ENCODE data around the gene ZNF317. TPM values are rescaled to one million over a fixed set of nuclear protein-coding genes. Genes with fewer than 3 reads are reported as not detected.

ZNF317 gene
- total RNA-seq, 3 donors from 2014 or later: 26.4 to 37.1 (median 29.5) TPM

GRCh38 chr19:9155591-9155990, 15.4 kb downstream of the ZNF317 start:
- DNase-seq: no peak
- peaks cover 58% of the 10 kb centered on the region for H3K9me3 ChIP-seq
- peaks cover 37% of the 10 kb centered on the region for H3K36me3 ChIP-seq (ENCODE audit: low read depth)
- ATAC-seq: no peak
- no peak overlapping the region for H3K4me3 ChIP-seq
- no peaks in the 10 kb centered on the region for H3K4me1 ChIP-seq (ENCODE audit: low read depth)
- no peak for TF ChIP-seq CTCF (IDR thresholded peaks at IDR 0.05)
- intact Hi-C loops (cut with DNase I, micrococcal nuclease): no loop called here

DNA sequence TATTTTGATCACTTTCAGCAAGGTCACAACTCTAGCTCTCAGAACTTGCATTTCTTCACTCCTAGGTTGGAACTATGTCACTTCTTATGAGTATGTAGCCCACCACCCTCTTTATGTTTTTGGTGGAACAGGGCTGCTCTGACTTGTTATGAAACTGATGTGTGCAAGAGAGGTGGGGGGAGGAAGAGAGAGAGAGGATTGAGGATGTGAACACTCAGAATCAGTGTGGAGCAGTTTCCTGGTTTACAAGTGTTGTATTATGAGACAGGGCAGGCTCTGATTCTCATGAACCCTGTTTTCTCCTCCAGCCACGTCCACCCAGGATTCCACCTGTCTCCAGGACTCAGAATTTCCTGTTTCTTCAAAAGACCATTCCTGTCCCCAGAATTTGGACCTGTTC, 16.1 kb downstream of the ZNF317 start:
- Histone ChIP-seq H3K4me3 (no peak overlapping the region), H3K9me3 (peaks cover 64% of the 10 kb centered on the region), H3K36me3 (ENCODE audit: low read depth) (peaks cover 44% of the 10 kb centered on the region), H3K4me1 (ENCODE audit: low read depth) (no peaks in the 10 kb centered on the region)
- intact Hi-C loops (cut with DNase I, micrococcal nuclease): no loop called here
- no peak for DNase-seq
- peak; percentile 25 for ATAC-seq
- no peak for TF ChIP-seq CTCF (IDR thresholded peaks at IDR 0.05)

DNA sequence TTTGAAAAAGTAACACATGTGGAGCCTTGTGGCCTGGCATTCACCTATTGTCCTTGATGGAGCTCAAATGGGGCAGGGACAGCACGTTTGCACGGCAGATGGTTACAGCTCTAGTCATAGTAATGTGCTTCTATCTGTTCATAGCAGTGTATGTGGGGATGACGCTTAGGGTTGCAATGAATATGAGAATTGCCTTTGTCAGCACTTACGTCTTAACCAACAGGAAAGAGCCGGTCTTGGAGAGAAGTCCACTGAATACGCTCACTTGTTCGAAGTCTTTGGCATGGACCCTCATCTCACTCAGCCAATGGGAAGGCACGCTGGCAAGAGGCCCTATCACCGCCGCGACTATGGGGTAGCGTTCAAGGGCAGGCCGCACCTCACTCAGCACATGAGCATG, 19.7 kb downstream of the ZNF317 start:
- peaks cover 34% of the 10 kb centered on the region for H3K9me3 ChIP-seq
- H3K4me3 ChIP-seq: no peak overlapping the region
- intact Hi-C loops (cut with DNase I, micrococcal nuclease): no loop called here
- H3K36me3 ChIP-seq (ENCODE audit: low read depth): peaks cover 47% of the 10 kb centered on the region
- ATAC-seq (no peak), DNase-seq (no peak)
- no peak for TF ChIP-seq CTCF (IDR thresholded peaks at IDR 0.05)
- H3K4me1 ChIP-seq (ENCODE audit: low read depth): no peaks in the 10 kb centered on the region

DNA sequence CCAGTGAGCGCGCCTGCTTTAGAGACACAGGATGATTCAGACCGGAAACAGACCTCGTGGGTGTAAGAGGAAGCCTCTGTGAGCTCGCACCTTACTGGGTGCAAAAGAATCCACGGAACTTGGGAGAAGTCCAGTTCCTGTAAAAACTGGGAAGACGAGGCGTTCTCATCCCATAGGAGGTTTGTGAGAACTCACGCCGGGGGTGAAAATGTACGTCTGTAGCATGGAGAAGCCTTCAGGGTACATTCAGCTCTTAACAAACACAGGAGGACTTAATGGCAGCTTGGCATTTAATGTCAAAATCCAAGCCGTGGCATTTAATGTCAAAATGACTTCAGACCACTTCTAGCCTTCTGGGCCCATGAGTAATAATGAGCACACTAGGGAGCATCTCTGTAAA, 21.2 kb downstream of the ZNF317 start:
- no peak overlapping the region for H3K4me3 ChIP-seq
- no peaks in the 10 kb centered on the region for H3K4me1 ChIP-seq (ENCODE audit: low read depth)
- intact Hi-C loops (cut with DNase I, micrococcal nuclease): no loop called here
- ATAC-seq (no peak), DNase-seq (no peak)
- TF ChIP-seq CTCF (IDR thresholded peaks at IDR 0.05): no peak
- H3K36me3 ChIP-seq (ENCODE audit: low read depth): peaks cover 43% of the 10 kb centered on the region
- H3K9me3 ChIP-seq: peaks cover 23% of the 10 kb centered on the region

DNA sequence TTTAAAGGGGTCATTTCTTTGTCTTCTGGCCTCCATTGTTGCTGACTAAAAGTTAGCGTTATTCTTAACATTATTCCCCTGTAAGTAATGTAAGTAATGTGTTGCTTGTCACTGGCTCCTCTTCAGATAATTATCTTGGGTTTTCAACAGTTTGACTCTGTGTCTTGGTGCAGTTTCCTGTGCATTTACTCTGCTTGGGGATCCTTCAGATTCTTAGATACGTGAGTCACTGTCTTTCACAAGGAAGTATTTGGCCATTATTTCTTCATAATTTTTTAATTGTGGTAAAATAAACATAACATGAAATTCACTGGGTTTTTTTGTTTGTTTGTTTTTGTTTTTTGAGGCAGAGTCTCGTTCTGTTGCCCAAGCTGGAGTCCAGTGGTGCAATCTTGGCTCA, 25.1 kb downstream of the ZNF317 start:
- TF ChIP-seq CTCF (IDR thresholded peaks at IDR 0.05): no peak
- intact Hi-C loops (cut with DNase I, micrococcal nuclease): no loop called here
- Histone ChIP-seq H3K9me3 (peaks cover 13% of the 10 kb centered on the region), H3K4me1 (ENCODE audit: low read depth) (no peaks in the 10 kb centered on the region), H3K36me3 (ENCODE audit: low read depth) (peaks cover 13% of the 10 kb centered on the region), H3K4me3 (no peak overlapping the region)
- DNase-seq (no peak), ATAC-seq (no peak)

GRCh38 chr19:9166846-9167245, 26.6 kb downstream of the ZNF317 start:
- Histone ChIP-seq H3K36me3 (ENCODE audit: low read depth) (no peaks in the 10 kb centered on the region), H3K9me3 (no peaks in the 10 kb centered on the region), H3K4me1 (ENCODE audit: low read depth) (no peaks in the 10 kb centered on the region), H3K4me3 (no peak overlapping the region)
- DNase-seq (peak in 1 of 3 donors; percentile 6), ATAC-seq (no peak)
- no peak for TF ChIP-seq CTCF (IDR thresholded peaks at IDR 0.05)
- intact Hi-C loops (cut with DNase I, micrococcal nuclease): no loop called here

Measured in mucosa of descending colon (tissue), 3 donors.